Right kidney (tissue), 1 donor: ENCODE results near the gene CTSZ.
"Not testable (repeated sequence)": the region's sequence is repeated elsewhere in the genome, so short reads cannot be mapped to it uniquely, and the experiment has no call there.

ENCODE experiments used
- DNase-seq: peaks from one replicate; pipeline ENCODE4 v3.0.0-alpha.2; 2016

CTSZ gene

GRCh38 chr20:58980711-58981627 lies 26.1 kb downstream of the CTSZ start, which contains the start of gene NELFCD:
NELFCD (plus strand) TSS chr20:58981256; CDS start chr20:58981310, 54 bp downstream.
- DNase-seq, result peak; percentile 88

- no peak for DNase-seq
These were observed 28.5 kb downstream of the CTSZ start for GRCh38 chr20:58978351-58979190.

GRCh38 chr20:58976061-58976730 lies 30.9 kb downstream of the CTSZ start:
- no peak for DNase-seq

GRCh38 chr20:58975353-58975752 lies 31.7 kb downstream of the CTSZ start:
- no peak for DNase-seq

GRCh38 chr20:58973866-58974265 lies 33.2 kb downstream of the CTSZ start:
- DNase-seq, result no peak

GRCh38 chr20:58973179-58973578 lies 33.9 kb downstream of the CTSZ start:
- no peak for DNase-seq

GRCh38 chr20:58971429-58971828 lies 35.6 kb downstream of the CTSZ start:
- no peak for DNase-seq

GRCh38 chr20:58970146-58970545 lies 36.9 kb downstream of the CTSZ start:
- DNase-seq, result no peak

- no peak for DNase-seq
These were observed 37.6 kb downstream of the CTSZ start for GRCh38 chr20:58969439-58969838.

- DNase-seq, result no peak
These were observed 39.2 kb downstream of the CTSZ start for GRCh38 chr20:58967652-58968429.

- DNase-seq, result no peak
These were observed 41.6 kb downstream of the CTSZ start for GRCh38 chr20:58965270-58966064.

- DNase-seq, result not testable (repeated sequence)
These were observed 43.1 kb downstream of the CTSZ start for GRCh38 chr20:58963922-58964321.

GRCh38 chr20:58963060-58963584 lies 43.9 kb downstream of the CTSZ start:
- no peak for DNase-seq

- no peak for DNase-seq
These were observed 47.4 kb downstream of the CTSZ start for GRCh38 chr20:58959652-58960051.

- no peak for DNase-seq
These were observed 51.0 kb downstream of the CTSZ start for GRCh38 chr20:58956078-58956477.

GRCh38 chr20:58953050-58953449 lies 54.0 kb downstream of the CTSZ start:
- DNase-seq, result no peak

- no peak for DNase-seq
These were observed 56.5 kb downstream of the CTSZ start for GRCh38 chr20:58950603-58951002.

- DNase-seq, result not testable (repeated sequence)
These were observed 59.2 kb downstream of the CTSZ start for GRCh38 chr20:58947797-58948388.

GRCh38 chr20:58945965-58946631 lies 61.0 kb downstream of the CTSZ start:
- no peak for DNase-seq
